GM21447 (cell line): Measurements from ENCODE around the gene CYYR1.

Experiments
- ATAC-seq: cut with Tn5 transposase; IDR thresholded peaks from one replicate; pipeline ENCODE4 v1.9.1; 2021; ENCODE audit not compliant: unreplicated experiment

CYYR1 gene

DNA sequence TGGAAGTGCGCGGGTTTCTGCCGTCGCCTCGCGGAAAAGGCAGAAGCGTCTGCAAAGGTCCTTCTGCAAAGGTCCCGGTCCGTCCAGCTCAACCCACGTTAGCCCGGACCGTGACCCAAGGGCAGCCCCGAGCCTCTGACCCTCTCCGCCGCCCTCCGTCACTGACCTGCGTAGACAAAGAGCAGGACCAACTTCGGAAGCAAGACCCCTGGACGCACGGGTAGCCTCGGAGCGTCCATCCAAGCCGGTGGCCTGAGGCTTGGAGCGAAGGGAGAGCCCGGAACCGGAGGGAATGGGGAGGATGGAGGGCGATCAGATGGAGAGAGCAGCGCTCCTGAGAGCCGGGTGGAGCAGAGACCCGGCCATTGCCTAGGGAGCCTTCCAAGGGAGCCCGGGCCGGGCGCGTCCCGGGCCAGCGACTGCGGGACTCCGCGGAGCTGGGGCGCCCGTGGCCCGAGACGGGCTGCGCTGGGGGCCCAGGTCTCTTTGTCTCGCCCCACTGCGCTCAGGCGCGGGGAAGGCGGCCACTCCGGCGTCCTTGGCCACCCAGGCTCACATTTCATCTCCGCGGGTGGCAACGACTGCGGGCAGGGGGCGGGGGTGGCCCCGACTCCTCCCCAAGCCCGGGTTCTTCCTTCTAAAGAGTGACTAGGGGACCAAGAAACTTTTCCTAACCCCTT, at the start of gene CYYR1:
CYYR1 (minus strand) TSS at position 585 of the 680 bp plus-strand sequence; CDS start at position 239, 346 bp downstream.
- no peak for ATAC-seq

DNA sequence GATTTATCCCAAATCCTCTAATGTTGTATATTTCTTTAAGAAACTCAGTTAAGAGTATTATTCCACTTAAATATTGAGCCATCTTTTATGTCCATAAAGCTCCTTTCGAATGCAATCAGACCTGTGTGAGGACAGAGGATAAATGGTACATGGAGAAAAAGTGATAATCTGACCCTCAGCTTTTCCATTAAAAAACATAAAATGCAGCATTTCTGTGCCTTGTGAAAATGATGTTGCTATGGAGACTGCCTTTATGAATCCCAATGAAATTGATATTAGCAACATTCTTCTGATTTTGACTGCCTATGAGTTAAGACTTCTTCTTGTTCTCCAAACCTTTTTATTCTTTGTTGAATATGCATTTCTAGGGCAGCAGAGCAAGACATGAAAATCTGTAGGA, 44.1 kb upstream of the CYYR1 start:
- ATAC-seq: no peak

DNA sequence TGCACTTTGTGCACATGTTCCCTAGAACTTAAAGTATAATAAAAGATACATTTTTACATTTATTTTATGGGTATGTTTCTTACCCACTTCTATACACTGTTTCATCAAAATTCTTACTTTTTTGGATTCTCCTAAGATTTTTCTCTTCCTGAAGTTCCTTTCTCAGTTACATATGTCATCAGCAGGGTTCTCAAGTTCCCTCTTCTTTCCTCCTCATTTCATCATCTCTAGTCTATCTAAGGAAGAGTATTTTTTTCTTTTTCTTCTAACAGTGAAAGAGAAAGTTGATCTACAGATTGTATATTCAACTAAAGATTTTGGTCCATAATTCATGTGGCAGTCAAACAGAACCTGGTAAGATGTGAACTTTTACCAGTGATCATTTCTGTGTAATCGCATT, 41.2 kb upstream of the CYYR1 start:
- no peak for ATAC-seq

DNA sequence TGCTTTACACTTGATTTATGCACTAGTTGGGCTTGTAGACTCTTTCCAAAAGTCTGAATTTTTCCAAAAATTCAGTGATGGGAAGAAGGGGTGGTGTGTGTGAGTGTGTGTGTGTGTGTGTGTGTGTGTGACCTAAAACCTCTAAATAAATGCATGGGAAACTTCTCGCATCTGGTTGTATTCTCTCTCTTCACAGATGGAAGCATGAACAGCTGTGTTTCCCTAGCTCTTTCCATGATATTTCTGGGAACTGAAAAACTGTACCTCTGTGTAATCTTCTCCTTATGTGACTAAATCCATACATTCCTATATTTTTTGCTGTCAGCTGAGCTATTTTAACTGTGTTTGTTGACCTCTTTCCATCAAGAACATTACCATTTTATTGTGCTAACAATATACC, 26.2 kb upstream of the CYYR1 start:
- no peak for ATAC-seq

DNA sequence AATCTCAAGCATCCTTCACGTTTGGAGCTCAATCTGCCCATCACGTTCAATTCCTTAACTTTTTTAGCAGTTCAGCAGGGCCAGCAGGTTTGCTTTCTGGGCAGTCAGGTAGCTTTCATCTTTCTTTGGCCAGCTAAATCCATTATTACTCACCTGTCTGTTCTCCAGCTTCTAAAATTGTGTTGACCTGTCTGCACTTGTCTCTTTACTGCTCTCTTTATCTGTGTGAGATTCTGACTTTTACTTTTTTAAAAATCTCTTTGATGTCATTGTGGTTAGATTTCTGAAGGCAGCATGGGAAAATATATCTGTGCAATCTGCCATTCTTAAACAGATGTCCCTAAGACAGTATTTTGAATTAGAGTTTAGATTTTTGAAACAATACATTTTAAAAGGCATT, 24.9 kb upstream of the CYYR1 start:
- no peak for ATAC-seq

DNA sequence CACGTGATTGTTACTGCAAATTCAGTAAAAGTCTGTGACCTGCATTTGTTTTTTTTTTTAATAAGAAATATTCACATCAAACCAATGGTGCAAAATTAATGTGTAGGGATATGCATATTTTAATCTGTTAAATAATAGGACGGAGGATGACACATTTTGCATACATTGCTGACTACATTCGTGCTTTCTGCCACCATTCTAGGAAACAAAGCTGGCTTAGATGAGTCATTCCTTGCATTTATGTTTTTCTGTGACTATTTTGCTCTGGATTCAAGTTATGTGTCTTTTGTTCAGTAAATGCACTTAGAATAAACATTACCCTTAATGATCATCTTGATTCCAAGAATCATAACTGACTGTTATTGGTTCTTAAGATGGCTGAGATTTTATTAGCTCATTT, 23.9 kb upstream of the CYYR1 start:
- ATAC-seq: no peak

DNA sequence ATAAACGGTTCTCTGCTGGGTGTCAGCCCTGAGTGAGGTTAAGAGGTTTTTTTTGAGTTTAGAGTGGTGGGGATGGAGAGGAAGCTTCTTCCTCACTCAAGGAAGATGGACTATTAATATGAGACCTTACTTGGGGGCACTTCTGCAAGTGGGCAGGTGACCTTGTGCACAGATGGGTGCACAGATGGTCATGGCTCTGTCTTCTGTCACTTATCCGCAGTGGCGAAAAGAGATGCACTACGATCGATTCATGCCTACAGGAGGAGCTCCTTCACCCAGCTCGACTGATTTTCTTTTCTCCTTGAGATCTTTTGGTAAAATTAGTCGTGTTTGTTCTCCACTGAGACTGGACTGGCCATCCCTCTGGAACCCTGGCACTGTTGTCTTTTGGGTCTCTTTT, 22.9 kb upstream of the CYYR1 start:
- no peak for ATAC-seq

DNA sequence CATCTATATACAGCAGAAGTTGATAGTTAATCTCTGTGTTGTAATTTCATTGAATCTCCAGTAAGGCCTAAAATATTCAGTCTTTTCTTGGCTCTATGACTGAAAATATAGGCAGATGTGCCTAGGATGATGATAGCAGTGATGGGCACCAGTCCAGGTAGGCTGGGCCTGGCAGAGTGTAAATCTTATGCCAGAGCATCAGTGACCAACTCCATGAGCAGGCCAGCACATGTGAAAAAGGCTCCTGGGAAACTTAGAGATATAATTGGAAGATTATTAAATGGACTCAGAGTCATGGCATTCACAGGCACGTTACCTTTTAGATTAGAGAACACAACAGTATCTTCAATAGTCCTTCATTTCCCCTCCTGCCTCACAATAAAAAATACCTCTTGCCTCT, 20.7 kb upstream of the CYYR1 start:
- ATAC-seq: no peak

DNA sequence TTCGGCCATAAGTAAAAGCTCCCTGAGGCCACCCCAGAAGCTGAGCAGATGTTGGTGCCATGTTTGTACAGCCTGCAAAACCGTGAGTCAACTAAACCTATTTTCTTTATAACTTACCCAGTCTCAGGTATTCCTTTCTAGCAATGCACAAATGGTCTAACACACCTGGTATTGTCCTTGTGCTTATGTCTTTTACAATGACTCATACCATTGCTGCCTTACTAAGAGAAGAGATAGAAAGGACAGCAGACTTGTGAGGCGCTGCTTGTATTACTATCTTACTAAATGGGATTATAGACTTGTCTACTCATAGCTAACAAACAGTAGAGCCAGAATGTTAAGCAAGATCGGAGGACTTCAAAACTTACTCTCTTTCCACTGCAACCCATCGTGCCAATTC, 18.5 kb upstream of the CYYR1 start:
- ATAC-seq: no peak

DNA sequence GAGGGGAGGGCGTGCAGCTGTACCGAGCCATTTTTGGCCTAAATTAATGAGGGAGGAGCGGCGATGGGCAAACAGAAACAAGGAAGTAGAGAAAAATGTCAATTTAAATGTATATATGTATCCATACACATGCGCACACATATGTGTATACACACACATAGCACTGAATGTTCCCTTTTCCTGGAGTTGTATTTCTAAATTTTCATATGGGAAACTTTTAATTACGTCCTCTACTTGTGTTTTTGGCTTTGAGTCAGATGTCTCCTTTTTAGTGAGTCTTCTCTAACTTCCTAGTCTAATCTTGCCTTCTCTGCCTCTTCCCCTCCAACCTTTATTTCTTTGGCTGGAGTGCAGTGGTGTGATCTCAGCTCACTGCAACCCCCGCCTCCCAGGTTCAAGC, 15.4 kb upstream of the CYYR1 start:
- no peak for ATAC-seq

DNA sequence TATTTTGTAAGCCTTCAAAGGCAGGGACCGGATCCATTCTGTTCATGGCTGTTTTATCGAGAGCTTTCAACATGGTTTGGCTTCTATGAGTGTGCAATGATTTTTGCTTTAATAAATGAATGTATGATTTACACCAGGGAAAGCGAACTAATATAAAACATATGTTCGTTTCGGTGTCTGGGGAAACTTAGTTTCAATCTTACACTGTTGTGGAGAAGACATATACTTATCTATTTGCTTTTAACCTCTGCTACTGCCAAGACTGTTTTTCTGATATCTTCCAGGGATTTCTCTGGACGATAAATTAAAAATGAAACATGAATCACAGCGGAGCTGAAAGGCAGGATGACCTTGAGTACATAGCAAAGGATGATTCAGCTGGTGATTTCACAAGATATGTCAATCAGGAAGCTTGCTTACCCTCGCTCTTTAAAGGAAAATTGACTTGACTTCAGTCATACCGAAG, 14.7 kb upstream of the CYYR1 start:
- no peak for ATAC-seq

DNA sequence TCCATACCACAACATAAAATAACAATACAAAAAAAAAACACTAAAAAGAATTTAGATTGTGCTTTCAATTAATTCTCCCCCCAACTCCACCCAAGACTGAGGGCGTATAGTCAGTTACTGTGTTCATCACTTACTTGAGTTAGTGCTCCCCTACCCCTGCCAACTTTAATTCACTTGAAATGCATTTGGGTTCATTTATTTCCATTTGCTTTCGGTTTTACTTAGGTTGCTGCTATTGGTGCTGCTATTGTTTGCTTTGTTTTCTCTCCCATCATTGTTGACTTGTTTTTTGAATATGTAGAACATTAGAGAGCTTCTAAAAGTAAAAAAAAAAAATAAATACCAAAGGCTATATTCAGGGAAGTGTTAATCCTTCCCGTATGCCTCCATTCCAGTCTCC, 10.7 kb upstream of the CYYR1 start:
- ATAC-seq: no peak

DNA sequence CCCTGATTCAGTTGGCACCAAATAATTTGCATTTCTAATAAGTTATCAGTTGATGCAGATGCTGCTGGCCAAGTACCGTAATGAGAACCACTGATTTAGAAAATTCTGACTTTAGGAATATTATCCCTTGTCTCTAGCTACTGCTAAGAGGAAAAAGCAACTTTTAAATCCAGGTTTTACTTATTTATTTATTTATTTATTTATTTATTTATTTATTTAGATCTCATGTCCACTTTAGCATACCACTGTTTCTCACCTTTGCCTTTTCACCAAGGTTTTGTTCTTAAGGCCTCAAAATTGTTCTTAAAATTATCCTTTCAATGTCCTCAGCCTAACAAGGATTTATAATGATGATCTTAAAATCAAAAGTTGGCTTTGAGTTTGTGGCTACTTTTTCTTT, 8.7 kb upstream of the CYYR1 start:
- no peak for ATAC-seq

DNA sequence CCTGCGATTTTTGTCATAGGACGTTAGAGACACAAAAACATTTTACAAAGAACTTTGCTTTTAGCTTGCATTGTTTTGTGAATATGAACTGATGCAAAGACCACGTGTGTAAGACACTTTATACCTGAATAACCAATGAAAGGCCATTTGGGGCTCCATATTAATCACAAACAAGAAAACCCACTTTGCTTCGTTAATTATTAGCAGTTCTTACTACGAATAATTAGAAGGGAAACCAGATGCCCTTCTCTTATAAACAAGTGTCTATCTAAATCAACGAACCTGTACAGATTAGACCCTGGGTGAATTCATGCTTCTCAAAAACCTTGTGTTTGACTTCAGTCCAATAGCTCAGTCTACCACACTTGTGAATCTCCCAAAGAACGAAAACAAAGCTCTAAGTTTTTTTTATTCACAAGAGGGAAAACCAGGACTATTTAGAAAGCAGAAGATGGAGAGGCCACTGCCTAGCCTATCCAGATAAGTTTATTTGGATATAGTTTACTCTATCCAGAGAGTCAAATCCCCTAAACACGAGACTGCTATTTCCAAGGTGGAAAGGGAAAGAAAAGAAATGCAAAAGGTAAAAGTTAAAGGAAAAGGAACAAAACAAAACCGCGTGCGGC, 897 bp downstream of the CYYR1 start:
- ATAC-seq: no peak

DNA sequence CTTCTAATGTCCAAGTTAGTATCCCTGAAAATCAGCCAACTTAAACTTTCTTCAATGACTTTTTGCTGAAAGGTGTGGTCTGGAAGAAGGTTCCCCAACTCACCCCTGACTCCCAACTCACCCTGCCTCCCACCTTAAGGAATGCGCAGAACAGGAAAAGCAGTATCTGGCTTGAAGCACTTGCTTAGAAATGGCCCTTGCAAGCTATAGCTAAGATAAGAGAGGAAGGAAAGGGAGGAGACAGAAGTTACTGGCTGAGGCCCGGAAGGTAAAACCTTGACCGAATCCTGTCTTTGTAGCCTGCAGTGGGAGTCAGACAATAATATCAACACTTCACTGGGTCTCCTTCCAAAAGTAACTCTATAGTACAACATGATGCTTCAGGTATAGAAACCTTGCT, 2.9 kb downstream of the CYYR1 start:
- ATAC-seq: no peak

DNA sequence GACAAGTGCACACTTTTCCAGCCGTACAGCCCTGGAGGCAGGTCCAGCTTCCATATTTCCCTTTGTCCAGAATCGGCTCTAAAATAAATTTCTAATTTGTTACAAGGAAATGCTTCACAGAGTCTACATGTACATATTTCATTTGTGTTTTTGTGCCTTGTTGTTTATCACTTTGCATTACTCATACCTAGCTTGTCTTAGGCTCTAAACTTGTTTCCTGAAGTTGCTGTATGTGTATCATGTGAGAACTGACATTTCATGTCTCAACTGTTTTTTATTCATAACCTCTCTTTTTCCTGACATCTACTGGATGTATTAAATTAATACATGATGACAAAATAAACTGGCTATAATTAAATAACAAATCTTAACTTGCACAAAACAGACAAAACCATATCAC, 7.5 kb downstream of the CYYR1 start:
- no peak for ATAC-seq

DNA sequence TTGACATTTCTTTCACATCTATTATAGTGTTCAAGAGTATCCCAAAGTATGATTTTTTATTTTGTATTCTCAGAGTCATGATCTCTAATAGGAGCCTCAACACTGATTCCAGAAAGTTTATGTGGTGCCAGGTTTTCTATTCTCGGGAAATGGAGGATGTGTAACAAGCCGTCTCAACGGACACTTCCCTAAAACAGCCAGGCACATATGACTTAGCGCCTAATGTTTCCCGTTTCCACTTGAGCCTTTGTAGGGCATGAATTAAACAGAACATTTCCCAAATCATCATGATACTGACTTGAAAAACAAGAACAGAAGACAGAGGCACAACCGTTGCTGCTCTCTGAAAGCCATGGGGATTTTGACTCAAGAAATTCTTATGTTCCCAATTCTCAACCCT, 8.0 kb downstream of the CYYR1 start:
- no peak for ATAC-seq

DNA sequence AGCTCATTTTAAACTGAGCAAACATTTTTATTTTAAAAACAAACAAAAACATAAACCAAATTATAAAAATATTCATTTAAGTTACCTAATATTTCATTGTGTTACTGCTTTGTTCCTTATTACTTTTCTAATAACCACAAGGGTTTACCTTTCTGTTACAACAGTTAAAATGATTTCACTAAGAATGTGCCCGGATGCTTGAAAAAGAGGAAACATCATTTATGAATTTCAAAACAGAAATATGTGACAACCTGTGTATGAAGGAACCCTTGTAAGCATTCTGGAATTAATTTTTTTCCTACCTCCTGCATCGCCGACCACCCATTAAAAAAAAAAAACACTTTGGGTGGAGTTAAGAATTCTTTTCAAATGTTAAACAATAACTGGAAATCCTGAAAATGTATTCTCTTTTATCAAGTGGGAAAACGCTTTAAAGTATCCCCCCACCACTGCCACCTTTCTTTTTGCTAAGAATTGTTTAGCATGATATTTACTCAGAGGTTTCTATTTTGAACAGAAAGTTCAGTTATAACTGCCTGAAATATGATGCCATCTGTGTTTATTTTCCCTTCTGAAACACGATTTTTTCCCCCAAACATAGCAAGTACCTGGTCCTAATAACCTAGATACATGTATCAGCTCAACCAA, 9.1 kb downstream of the CYYR1 start:
- ATAC-seq: no peak

DNA sequence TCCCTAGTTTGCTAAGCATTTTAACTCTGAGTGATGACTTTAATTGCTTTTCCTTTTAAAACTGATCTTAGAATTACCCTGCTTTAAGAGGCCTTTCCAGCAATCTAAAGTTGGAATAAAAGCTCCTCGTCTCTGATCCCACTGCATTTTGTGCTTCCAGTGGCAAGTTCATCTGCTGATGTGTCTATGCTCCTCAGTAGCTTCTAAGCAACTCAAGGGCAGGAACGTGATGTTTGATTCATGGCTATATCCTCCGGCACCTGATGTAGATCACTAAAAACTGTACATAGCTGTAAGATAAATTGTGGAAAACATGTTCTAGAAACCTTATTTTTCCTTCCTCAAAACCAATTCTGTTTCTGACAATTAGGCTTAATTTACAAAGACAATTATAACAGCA, 12.5 kb downstream of the CYYR1 start:
- ATAC-seq: no peak

DNA sequence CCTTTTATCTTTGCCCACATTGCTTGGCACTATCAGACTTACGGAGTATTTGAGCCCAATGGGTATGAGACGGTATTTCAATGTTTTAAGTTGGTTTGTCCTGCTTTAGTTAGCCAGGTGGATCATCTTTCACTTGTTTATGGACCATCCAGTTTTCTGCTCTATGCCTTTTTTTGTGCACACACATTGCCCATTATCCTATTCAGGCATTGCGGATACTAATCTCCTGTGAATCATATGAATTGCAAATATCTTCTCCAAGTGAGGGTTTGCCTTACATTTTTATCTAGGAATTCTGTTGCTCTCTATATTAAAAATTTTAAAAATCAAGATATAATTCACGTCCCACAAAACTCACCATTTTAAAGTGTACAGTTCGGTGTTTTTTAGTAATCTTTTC, 14.0 kb downstream of the CYYR1 start:
- ATAC-seq: no peak

DNA sequence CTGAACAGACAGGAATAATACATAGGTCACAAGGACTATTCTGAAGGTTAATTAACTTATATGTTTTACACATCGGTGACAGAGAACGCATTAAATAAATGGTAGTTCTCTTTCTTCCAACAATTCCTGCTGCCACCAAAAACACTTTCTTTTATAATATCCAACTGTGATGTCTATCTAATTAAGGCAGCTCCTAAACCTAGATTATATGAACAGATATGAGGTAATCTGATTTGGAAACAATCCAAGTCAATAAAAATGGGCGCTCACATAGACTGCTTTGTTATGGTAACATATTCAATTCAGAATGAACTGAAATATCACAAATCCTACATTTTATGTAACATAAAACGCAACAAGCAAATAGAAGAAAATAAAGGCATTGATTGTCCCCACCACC, 16.0 kb downstream of the CYYR1 start:
- no peak for ATAC-seq

DNA sequence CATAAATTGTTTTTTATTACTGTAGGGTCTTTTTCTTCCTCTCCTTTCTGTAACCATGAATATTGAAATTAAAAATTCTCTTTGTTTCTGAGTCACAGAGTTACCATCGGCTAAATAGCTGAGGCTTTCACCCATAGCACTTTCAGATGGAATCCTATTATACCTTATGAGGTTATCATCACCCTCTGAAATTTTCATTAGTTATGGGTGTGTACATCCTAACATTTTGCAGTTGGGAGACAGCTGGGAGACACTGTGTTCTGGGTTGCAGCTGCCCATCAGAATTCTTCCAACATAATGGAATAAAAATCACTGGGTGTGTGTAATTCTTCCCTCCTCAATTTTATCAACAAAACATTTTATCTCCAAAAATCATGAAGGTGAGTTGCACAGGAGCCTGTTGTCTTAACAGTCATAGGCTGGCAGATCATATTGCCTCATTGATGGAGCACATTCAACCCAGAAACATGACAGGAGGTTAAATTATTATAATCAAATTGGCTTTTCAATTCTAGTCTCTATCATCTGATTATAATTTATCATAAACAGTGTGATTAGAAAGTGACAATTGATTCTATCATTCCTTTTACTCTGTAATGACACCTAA, 17.4 kb downstream of the CYYR1 start:
- ATAC-seq: no peak
